Fibroblast of gingiva (primary cell): ENCODE results near the gene GUK1.

Source experiments
- DNase-seq: peaks from one replicate; pipeline ENCODE4 v3.0.0-alpha.2; 2011; ENCODE audit warnings: low read depth

Gene GUK1

DNA sequence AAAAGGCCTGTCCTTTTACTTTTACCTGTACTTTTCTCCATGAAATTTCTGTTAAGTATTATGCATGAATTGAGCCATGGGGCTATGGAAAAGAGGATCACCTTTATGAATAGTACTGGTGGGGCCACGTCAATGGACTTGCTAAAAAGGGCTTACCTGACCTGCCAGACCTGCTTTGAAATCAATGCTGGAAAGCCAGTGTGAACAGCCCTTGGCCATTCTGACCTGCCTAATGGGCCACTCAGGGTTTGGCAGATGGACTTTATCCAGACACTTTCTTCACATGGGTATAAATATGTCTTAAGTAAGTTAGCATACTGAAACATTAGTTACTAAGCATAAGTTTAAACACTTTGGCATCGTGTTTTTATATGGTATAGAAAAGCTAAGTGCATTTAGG, 8.3 kb upstream of the GUK1 start:
- DNase-seq, result no peak

GRCh38 chr1:228134591-228134990, 5.5 kb upstream of the GUK1 start:
- no peak for DNase-seq

- DNase-seq, result no peak
Measured at GRCh38 chr1:228136901-228137300, 3.2 kb upstream of the GUK1 start.

DNA sequence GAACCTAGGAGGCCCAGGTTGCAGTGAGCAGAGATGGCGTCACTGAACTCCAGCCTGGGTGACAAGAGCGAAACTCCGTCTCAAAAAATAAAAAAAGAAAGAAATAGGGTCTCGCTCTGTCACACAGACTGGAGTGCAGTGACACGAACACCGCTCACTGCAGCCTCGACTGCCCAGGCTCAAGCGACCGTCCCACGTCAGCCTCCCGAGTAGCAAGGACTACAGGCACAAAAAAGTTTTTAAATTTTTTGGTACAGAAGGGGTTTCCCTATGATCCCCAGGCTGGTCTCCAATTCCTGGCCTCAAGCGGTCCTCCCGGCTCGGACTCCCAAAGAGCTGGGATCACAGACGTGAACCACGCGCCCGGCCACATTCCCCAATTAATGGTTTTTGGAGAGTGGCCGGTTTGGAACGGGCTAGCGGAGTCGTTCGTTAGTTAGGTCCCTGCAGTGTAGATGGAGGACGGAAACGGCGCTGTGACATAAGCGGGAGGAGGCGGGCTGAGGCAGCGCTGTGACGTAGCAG, 611 bp upstream of the GUK1 start:
- DNase-seq, result no peak

- no peak for DNase-seq
Measured at GRCh38 chr1:228140724-228141225, 696 bp downstream of the GUK1 start.

DNA sequence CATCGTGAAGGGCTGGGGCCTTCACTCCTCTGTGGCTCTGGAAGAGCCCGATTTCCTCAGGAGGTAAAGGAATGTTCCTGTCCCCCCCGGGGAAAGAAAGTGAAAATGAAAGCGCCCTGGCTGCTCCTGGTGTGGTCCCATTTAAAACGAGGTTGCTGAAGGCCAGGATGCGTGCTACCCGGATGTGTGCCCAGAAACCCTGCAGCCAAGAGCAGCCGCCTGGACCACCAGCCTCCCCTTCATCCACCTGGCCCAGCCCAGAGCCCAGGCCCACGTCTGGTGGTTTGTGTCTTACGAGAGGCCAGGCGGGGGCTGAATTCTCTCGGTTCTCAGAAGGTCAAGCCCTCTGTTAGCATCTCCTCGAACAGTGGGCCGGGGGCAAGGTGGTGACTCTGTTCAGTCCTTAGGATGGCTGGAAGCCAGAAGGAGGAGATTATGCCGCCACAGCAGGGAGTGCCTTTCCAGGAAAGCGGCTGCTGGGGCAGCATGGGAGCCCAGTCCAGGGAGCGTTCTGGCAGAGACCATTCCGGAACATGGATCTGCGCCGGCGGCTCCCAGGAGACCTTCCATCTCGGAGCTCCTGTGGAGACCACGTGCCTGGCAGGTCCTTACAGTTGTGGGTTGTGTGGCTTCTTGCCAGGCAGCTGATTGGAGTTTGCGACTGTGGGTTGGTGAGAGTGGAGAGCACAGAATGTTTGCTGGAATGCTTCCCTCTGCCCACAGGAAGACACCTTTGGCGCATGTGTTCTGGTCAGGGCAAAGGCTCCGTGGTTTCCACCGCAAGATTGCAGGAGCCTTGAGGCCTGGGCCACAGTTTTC, 1.4 kb downstream of the GUK1 start:
- DNase-seq, result peak; percentile 36

GRCh38 chr1:228142155-228142691, 2.1 kb downstream of the GUK1 start:
- no peak for DNase-seq

DNA sequence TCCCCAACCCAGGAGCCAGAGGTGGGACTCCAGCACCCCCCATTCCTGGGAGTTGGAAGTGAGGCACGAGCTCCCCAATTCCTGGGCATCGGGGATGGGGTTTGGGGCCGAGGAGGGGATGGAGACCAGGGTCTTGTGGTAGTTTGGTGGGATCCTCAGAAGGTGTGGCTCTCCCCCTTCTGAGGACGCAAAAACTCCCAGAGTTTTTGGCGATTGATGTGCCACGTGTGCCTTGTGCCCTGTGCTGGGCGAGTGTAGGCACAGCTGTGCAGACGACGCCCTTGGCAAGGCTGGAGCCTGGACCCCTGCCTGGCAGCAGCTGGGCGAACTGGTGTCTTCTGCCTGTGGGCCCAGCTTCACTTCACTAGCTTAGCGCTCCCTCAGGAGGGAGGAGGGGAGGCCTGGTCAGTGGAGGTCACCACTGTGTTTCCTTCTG, 2.6 kb downstream of the GUK1 start:
- DNase-seq, result no peak

- DNase-seq, result no peak
Measured at GRCh38 chr1:228143480-228144192, 3.6 kb downstream of the GUK1 start.

DNA sequence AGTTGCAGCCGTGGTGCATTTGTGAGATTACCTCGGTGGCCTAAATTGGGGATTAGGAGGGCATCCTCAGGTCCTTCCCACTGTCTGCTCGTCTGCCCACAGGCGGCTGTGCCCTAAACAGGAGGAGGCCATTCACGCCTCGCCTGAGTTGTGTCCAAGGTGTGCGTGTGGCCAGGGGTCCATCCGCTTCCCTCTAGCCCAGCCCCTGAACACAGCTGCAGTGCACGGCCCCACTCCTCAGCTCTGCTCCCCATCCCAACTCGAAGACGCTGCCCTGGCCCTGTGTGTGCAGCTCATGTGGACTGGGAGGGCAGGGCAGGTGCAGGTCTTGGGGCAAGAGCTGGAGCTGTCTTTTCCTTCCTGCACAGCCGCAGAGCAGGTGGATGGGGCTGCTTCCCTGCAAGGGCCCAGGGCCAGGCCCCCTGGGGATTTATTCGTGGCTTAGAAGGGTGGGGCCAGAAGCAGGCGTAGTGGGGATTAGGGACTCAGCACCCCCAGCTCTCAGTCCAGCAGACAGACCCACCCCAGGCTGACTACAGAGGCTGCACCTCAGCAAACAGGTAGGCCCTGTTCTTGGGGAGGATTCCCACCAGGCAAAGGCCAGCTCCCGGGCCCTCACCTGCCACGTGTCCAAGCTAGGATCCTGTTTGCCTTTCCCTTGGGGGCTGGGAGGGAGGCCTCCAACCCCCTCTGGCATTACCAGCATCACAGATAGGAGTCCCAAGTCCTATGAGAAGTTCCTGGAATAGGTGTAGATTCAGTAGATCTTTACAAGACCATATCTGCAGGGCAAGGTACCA, 4.3 kb downstream of the GUK1 start:
- no peak for DNase-seq

- DNase-seq, result no peak
Measured at GRCh38 chr1:228144993-228145343, 4.9 kb downstream of the GUK1 start.

DNA sequence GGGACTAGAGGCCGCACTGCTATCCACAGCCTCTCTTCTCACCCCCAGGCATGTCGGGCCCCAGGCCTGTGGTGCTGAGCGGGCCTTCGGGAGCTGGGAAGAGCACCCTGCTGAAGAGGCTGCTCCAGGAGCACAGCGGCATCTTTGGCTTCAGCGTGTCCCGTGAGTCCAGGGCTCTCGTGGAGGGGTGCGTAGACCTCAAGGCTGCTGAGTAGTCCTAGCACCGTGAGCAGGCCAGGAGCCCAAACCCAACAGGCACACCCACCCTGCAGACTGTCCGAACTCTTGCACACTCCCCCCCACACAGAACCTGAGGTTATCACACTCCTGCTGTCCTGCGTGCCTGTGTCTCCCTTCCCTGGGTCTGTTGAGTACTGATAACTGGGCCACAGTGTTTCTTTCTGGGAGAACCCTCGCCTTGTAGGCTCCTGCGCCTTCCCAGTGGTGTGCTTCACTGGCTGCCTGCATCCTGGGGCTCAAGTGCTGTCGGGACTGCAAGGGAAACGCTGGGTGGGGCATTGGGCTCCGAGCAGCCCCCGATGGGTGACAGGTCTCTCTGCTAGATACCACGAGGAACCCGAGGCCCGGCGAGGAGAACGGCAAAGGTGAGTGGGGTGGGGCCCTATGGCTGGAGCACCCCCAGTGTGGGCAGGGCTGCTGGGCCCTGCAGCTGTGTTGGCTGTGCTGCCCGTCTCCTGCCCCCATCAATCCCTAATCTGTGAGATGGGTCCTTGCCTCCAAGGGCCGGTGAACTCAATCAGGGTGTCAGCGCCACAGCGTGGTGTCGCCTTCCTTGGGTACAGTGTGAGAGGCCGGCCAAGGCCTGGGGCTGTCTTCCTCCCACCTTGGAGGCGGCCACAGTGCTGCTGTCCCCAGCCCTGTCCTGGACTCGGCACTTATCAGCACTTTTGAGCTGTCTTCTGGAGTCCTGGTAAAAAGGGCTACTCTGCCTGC, 5.7 kb downstream of the GUK1 start:
- DNase-seq, result no peak

DNA sequence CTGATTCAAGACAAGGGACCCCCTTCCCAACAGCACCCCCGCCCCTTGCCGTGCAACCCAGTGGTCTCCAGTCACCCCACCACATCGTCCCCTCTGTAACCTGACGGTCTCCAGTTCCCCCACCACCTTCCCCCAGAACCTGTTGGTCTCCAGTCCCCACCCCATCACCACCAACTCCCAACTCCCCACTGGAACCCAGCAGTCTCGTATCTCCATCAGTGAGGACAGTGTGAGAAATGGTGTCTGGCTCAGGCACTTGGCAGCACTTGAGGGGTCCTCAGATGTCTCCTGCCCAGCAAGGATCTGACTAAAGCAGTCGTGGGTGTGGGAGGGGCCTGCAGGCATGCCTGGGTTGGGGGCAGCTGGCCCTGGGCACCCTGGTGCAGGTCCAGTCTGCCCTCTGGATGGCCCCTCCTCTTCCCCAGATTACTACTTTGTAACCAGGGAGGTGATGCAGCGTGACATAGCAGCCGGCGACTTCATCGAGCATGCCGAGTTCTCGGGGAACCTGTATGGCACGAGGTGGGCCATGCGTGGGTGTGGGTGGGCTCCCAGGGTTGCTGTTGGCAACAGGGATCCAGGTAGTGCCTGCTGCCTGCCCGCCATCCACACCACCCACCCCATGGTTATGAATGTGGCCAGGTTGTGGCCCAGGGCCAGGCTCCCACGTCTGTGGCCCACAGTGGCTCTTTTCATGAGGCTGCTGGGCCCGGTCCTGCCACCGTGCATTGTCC, 6.5 kb downstream of the GUK1 start:
- DNase-seq, result no peak

DNA sequence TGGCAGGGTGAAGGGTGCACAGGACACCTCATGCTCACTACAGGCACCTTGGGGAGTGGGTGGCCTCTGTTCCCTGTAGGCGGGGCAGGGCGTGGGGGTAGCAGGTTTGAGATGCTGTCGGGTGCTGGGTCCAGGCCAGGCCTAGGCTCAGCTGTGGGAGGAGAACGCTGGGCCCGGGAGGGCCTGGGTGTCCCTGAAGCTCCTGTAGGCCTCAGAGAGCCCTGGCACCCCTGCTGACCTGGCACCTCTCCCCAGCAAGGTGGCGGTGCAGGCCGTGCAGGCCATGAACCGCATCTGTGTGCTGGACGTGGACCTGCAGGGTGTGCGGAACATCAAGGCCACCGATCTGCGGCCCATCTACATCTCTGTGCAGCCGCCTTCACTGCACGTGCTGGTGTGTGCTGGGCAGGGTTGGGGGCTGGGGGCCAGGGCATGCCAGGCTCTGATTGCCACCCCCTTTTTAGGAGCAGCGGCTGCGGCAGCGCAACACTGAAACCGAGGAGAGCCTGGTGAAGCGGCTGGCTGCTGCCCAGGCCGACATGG, 7.1 kb downstream of the GUK1 start:
- DNase-seq, result no peak

DNA sequence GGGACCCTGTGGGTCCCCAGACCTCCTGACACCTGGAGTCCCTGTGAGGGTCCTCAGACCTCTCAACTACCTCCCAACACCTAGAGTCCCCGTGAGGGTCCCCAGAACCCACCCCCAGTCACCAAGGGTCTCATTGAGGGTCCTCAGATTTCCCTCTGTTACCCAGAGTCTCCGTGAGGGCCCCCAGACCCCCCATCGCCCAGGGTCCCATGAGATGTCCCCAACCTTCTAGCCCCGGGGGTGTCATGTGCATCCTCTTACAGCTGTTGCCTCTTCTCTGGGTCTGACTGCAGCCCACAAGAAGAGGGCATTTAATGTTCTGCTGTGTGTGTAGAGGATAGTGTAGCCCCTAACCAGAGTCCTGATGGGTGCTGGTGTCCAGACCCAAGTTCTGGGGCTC, 7.7 kb downstream of the GUK1 start:
- no peak for DNase-seq

GRCh38 chr1:228148196-228148861, 8.2 kb downstream of the GUK1 start:
- DNase-seq, result no peak

GRCh38 chr1:228148935-228149405, 8.9 kb downstream of the GUK1 start:
- DNase-seq, result no peak

- no peak for DNase-seq
Measured at GRCh38 chr1:228149406-228150119, 9.5 kb downstream of the GUK1 start, which contains the start of gene GJC2. Gene GJC2 (plus strand): TSS chr1:228149930. CDS start chr1:228157759, 7,829 bp downstream.

DNA sequence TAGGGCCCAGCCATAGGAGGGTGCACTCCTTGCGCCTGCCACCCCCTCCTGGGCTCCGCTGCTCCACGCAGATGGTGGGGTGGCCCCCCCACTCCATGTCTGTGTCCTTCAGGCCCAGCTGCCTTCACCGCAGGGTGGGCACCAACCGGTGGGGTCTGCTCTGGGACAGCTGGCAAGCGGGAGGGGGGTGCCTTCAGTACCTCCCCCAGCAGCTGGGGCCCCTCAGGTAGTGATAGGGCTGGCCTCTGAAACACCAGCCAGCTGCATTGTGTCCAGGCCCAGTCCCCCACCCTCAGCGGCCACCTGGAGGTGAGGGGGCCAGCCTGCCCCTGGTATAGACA, 10.0 kb downstream of the GUK1 start:
- no peak for DNase-seq
